Neural cell (in vitro differentiated cells): ENCODE results near the gene GTPBP4. TPM values are rescaled to one million over a fixed set of nuclear protein-coding genes. Genes with fewer than 3 reads are reported as not detected.

Experiments used
- H2AFZ ChIP-seq: fragments of 200-600, 300-800 bp; sonication (generic), shearing (Covaris generic); 2 replicates; pipeline ENCODE4 v1.6.0; 2014; ENCODE audit warnings: low read depth, mild to moderate bottlenecking, antibody characterized with exemption, low read length, moderate library complexity
- H3F3A ChIP-seq: fragments of 200-600 bp; shearing (Covaris generic); 2 replicates; pipeline ENCODE4 v1.6.1; 2016; ENCODE audit warnings: mild to moderate bottlenecking, moderate library complexity, mixed read lengths, antibody characterized with exemption, low read length; ENCODE audit not compliant: insufficient read depth, poor library complexity, severe bottlenecking
- H3K27ac ChIP-seq: fragments of 200-600, 300-800 bp; sonication (generic), shearing (Covaris generic); 2 replicates; pipeline ENCODE4 v1.5.1; 2014; ENCODE audit warnings: mild to moderate bottlenecking, low read length, moderate library complexity
- H3K27me3 ChIP-seq: fragments of 300-800, 200-600 bp; sonication (generic), shearing (Covaris generic); 2 replicates; pipeline ENCODE4 v1.6.0; 2014; ENCODE audit warnings: mild to moderate bottlenecking, low read depth, low read length, moderate library complexity; ENCODE audit not compliant: insufficient read depth
- H3K36me3 ChIP-seq: fragments of 300-800, 200-600 bp; sonication (generic), shearing (Covaris generic); 2 replicates; pipeline ENCODE4 v1.5.1; 2014; ENCODE audit warnings: mild to moderate bottlenecking, antibody characterized with exemption, low read length, moderate library complexity; ENCODE audit not compliant: insufficient read depth
- H3K4me2 ChIP-seq: fragments of 300-800, 200-600 bp; sonication (generic), shearing (Covaris generic); 2 replicates; pipeline ENCODE4 v1.6.0; 2014; ENCODE audit warnings: mild to moderate bottlenecking, low read length
- H3K4me3 ChIP-seq: fragments of 300-800, 200-600 bp; sonication (generic), shearing (Covaris generic); 2 replicates; pipeline ENCODE4 v1.5.1; 2014; ENCODE audit warnings: mild to moderate bottlenecking, low read length, moderate library complexity
- H3K79me2 ChIP-seq: fragments of 200-600 bp; shearing (Covaris generic); replicated peaks from 2 replicates; pipeline ENCODE4 v1.6.0; 2014; ENCODE audit warnings: mild to moderate bottlenecking, low read length, moderate library complexity; ENCODE audit not compliant: insufficient read depth
- H3K9ac ChIP-seq: fragments of 300-800, 200-600 bp; sonication (generic), shearing (Covaris generic); 2 replicates; pipeline ENCODE4 v1.6.1; 2016; ENCODE audit warnings: mild to moderate bottlenecking, low read length, mixed read lengths
- H3K9me2 ChIP-seq: fragments of 200-600 bp; shearing (Covaris generic); 2 replicates; pipeline ENCODE4 v1.6.1; 2016; ENCODE audit warnings: mild to moderate bottlenecking, low read length, mixed read lengths; ENCODE audit not compliant: insufficient read depth
- H3K9me3 ChIP-seq: fragments of 200-600, 300-800 bp; sonication (generic), shearing (Covaris generic); 2 replicates; pipeline ENCODE4 v1.6.1; 2016; ENCODE audit warnings: mild to moderate bottlenecking, mixed run types, low read length, moderate library complexity, mixed read lengths
- H4K20me1 ChIP-seq: fragments of 200-600 bp; shearing (Covaris generic); 2 replicates; pipeline ENCODE4 v1.6.1; 2016; ENCODE audit warnings: mild to moderate bottlenecking, mixed run types; ENCODE audit not compliant: insufficient read depth
- EP300 ChIP-seq: fragments of 450-650 bp; conservative IDR thresholded peaks from 2 replicates; pipeline ENCODE4 v1.6.1; 2014; ENCODE audit warnings: antibody characterized with exemption, mild to moderate bottlenecking, moderate library complexity; ENCODE audit not compliant: poor library complexity, severe bottlenecking
- EZH2 ChIP-seq: fragments of 200-600, 300-800 bp; shearing (Covaris generic), sonication (generic); IDR thresholded peaks from 2 replicates; pipeline ENCODE4 v1.6.1; 2014; ENCODE audit warnings: antibody characterized with exemption, low read length, borderline replicate concordance, mild to moderate bottlenecking; ENCODE audit not compliant: insufficient read depth, poor library complexity, severe bottlenecking
- MXI1 ChIP-seq: fragments of 450-650 bp; conservative IDR thresholded peaks from 2 replicates; pipeline ENCODE4 v1.6.1; 2014; ENCODE audit warnings: antibody characterized with exemption, mild to moderate bottlenecking; ENCODE audit not compliant: poor library complexity, severe bottlenecking
- POLR2AphosphoS5 ChIP-seq: IDR thresholded peaks from 2 replicates; pipeline ENCODE4 v1.6.1; 2012
- RAD21 ChIP-seq: fragments of 450-650 bp; conservative IDR thresholded peaks from 2 replicates; pipeline ENCODE4 v1.6.1; 2014; ENCODE audit warnings: antibody characterized with exemption, mild to moderate bottlenecking, moderate library complexity
- SMC3 ChIP-seq: fragments of 450-650 bp; conservative IDR thresholded peaks from 2 replicates; pipeline ENCODE4 v1.6.1; 2014; ENCODE audit warnings: antibody characterized with exemption, mild to moderate bottlenecking, moderate library complexity; ENCODE audit not compliant: poor library complexity
- TAF1 ChIP-seq: IDR thresholded peaks from 2 replicates; pipeline ENCODE4 v1.6.1; 2012; ENCODE audit warnings: low read depth
- polyA plus RNA-seq: library from polyadenylated mRNA; depleted of rRNA; stranded (reverse); fragments of >200 nt; gene quantifications from 2 replicates; pipeline ENCODE4 v1.2.3, GENCODE V29; 2014
- TF ChIP-seq, protein P1 (sequence below): fragments of 450-650 bp; IDR thresholded peaks from 2 replicates; pipeline ENCODE4 v1.5.1; 2014; ENCODE audit warnings: antibody characterized with exemption, mild to moderate bottlenecking, moderate library complexity; ENCODE audit not compliant: poor library complexity, severe bottlenecking
- TF ChIP-seq, protein P2 (sequence below): IDR thresholded peaks from 2 replicates; pipeline ENCODE4 v1.6.1; 2012; ENCODE audit warnings: borderline replicate concordance

GTPBP4 gene
- polyA plus RNA-seq, 1 donor from 2014 or later, result 32.7 TPM

DNA sequence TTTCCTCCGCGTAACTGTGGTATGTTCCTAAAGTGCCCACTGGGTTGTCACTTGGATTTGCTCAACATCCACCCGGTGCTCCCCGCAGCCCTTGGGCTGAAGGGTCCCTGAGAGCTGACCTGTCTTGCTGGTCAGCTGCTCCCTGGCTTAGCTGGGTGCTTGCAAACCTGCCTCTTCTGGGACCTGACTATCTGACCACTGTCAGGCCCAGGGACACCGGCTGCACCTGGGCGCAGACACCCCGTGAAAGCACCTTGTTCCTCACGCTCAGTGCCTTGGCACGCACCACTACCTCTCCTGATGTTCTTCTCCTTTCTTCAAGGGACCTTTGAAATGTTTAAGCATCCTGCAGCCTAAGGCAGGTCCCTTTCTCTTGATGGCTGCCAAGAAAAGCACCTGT, 30.1 kb upstream of the GTPBP4 start:
- H4K20me1 ChIP-seq, result no peaks in the 10 kb centered on the region
- H3F3A ChIP-seq, result no peaks in the 10 kb centered on the region
- H3K79me2 ChIP-seq, result no peaks in the 10 kb centered on the region
- no peak overlapping the region for H3K4me2 ChIP-seq
- no peak for TF ChIP-seq EP300
- no peak for TF ChIP-seq EZH2
- TF ChIP-seq RAD21, result no peak
- TF ChIP-seq, protein P1, sequence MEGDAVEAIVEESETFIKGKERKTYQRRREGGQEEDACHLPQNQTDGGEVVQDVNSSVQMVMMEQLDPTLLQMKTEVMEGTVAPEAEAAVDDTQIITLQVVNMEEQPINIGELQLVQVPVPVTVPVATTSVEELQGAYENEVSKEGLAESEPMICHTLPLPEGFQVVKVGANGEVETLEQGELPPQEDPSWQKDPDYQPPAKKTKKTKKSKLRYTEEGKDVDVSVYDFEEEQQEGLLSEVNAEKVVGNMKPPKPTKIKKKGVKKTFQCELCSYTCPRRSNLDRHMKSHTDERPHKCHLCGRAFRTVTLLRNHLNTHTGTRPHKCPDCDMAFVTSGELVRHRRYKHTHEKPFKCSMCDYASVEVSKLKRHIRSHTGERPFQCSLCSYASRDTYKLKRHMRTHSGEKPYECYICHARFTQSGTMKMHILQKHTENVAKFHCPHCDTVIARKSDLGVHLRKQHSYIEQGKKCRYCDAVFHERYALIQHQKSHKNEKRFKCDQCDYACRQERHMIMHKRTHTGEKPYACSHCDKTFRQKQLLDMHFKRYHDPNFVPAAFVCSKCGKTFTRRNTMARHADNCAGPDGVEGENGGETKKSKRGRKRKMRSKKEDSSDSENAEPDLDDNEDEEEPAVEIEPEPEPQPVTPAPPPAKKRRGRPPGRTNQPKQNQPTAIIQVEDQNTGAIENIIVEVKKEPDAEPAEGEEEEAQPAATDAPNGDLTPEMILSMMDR, result no peak
- TF ChIP-seq TAF1, result no peak
- TF ChIP-seq MXI1, result no peak
- no peak for TF ChIP-seq POLR2AphosphoS5
- TF ChIP-seq SMC3, result no peak
- TF ChIP-seq, protein P2, sequence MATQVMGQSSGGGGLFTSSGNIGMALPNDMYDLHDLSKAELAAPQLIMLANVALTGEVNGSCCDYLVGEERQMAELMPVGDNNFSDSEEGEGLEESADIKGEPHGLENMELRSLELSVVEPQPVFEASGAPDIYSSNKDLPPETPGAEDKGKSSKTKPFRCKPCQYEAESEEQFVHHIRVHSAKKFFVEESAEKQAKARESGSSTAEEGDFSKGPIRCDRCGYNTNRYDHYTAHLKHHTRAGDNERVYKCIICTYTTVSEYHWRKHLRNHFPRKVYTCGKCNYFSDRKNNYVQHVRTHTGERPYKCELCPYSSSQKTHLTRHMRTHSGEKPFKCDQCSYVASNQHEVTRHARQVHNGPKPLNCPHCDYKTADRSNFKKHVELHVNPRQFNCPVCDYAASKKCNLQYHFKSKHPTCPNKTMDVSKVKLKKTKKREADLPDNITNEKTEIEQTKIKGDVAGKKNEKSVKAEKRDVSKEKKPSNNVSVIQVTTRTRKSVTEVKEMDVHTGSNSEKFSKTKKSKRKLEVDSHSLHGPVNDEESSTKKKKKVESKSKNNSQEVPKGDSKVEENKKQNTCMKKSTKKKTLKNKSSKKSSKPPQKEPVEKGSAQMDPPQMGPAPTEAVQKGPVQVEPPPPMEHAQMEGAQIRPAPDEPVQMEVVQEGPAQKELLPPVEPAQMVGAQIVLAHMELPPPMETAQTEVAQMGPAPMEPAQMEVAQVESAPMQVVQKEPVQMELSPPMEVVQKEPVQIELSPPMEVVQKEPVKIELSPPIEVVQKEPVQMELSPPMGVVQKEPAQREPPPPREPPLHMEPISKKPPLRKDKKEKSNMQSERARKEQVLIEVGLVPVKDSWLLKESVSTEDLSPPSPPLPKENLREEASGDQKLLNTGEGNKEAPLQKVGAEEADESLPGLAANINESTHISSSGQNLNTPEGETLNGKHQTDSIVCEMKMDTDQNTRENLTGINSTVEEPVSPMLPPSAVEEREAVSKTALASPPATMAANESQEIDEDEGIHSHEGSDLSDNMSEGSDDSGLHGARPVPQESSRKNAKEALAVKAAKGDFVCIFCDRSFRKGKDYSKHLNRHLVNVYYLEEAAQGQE, result no peak
- H3K27me3 ChIP-seq, result no peaks in the 10 kb centered on the region
- H3K9me3 ChIP-seq, result no peaks in the 10 kb centered on the region
- no peak overlapping the region for H3K9ac ChIP-seq
- no peaks in the 10 kb centered on the region for H3K9me2 ChIP-seq
- H3K27ac ChIP-seq, result no peak overlapping the region
- H3K4me3 ChIP-seq, result no peak overlapping the region
- H3K36me3 ChIP-seq, result no peaks in the 10 kb centered on the region
- no peak overlapping the region for H2AFZ ChIP-seq

DNA sequence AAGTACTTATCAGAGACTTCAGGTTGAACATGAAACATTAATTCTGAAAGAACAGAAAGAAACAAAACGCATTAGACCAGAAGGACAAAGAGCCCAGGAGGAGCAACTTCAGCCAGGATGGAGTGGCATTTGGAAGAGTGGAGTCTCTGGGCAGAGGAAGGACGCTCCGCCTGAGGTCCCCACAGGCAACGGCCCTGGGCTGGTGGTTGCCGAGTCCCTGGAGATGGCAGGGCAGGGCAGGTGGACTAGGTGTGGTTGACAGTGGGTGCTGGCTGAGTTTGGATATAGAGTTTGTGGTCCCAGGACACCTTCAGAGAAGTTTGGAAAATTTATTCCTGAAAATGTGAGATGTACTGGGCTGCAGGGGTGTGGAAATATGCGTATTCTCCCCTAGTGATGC, 29.4 kb upstream of the GTPBP4 start:
- Histone ChIP-seq H3K4me3 (no peak overlapping the region), H3K9me3 (no peaks in the 10 kb centered on the region), H3K4me2 (no peak overlapping the region), H3K9me2 (no peaks in the 10 kb centered on the region), H2AFZ (no peak overlapping the region), H4K20me1 (no peaks in the 10 kb centered on the region), H3F3A (no peaks in the 10 kb centered on the region), H3K9ac (no peak overlapping the region), H3K79me2 (no peaks in the 10 kb centered on the region), H3K36me3 (no peaks in the 10 kb centered on the region), H3K27ac (no peak overlapping the region), H3K27me3 (no peaks in the 10 kb centered on the region)
- TF ChIP-seq EZH2 (no peak), EP300 (no peak), MXI1 (no peak), TAF1 (no peak), POLR2AphosphoS5 (no peak), RAD21 (no peak), SMC3 (no peak)
- TF ChIP-seq, protein P2, result no peak
- TF ChIP-seq, protein P1, result no peak
